ENCODE results near the gene HK1.

- TF ChIP-seq POLR2A (IDR thresholded peaks at IDR 0.05) (no peak), CTCF (IDR thresholded peaks at IDR 0.05 in 8 of 11, conservative IDR thresholded peaks at IDR 0.05 in 3 of 11) (no peak)
Measured at GRCh38 chr10:69364232-69364940, 86.1 kb downstream of the HK1 start.
